ENCODE measurements around the gene SETD3. TPM values are rescaled to one million over a fixed set of nuclear protein-coding genes. Genes with fewer than 3 reads are reported as not detected.
A peak's percentile ranks its signal among the peaks of the same experiment; 100 is the strongest.
"Not testable (repeated sequence)": the region's sequence is repeated elsewhere in the genome, so short reads cannot be mapped to it uniquely, and the experiment has no call there.

SETD3 gene
- polyA plus RNA-seq, 1 donor, result 73.5 TPM

- no peak for DNase-seq
Measured at GRCh38 chr14:99357151-99357915, 123.3 kb downstream of the SETD3 start.

GRCh38 chr14:99356031-99356608 is 124.5 kb downstream of the SETD3 start:
- DNase-seq, result peak; percentile 71

GRCh38 chr14:99354166-99354875 is 126.3 kb downstream of the SETD3 start:
- no peak for DNase-seq

- DNase-seq, result no peak
Measured at GRCh38 chr14:99352688-99353280, 127.9 kb downstream of the SETD3 start.

- DNase-seq, result no peak
Measured at GRCh38 chr14:99351166-99352007, 129.3 kb downstream of the SETD3 start.

GRCh38 chr14:99350751-99351150 is 129.9 kb downstream of the SETD3 start:
- no peak for DNase-seq

- no peak for DNase-seq
Measured at GRCh38 chr14:99349721-99350495, 130.8 kb downstream of the SETD3 start.

GRCh38 chr14:99348816-99349614 is 131.6 kb downstream of the SETD3 start:
- no peak for DNase-seq

- not testable (repeated sequence) for DNase-seq
Measured at GRCh38 chr14:99348231-99348630, 132.4 kb downstream of the SETD3 start.

Other genes with a start within 250 kb of the SETD3 start
- gene BCL11B, start 208.7 kb downstream of the SETD3 start, polyA plus RNA-seq (ENCODE audit: insufficient read length), result 1.4 TPM
- gene CCNK, start 550 bp upstream of the SETD3 start, polyA plus RNA-seq (ENCODE audit: insufficient read length), result 34.0 TPM
- gene CCDC85C, start 123.3 kb upstream of the SETD3 start, polyA plus RNA-seq (ENCODE audit: insufficient read length), result 4.1 TPM
- 1.5 TPM for gene HHIPL1, start 164.3 kb upstream of the SETD3 start, polyA plus RNA-seq (ENCODE audit: insufficient read length)
- gene CYP46A1, start 203.4 kb upstream of the SETD3 start, polyA plus RNA-seq (ENCODE audit: insufficient read length), result 4.8 TPM

Measured in hindlimb muscle (tissue), 1 donor.